GM19468 (cell line): ENCODE results near the gene RBM38.

Source experiments
- ATAC-seq: cut with Tn5 transposase; IDR thresholded peaks from one replicate; pipeline ENCODE4 v1.9.1; 2021; ENCODE audit warnings: mild to moderate bottlenecking, moderate library complexity, moderate number of reproducible peaks; ENCODE audit not compliant: unreplicated experiment; ENCODE audit errors: extremely low read depth

Gene RBM38

GRCh38 chr20:57445298-57445697, 54.1 kb downstream of the RBM38 start:
- no peak for ATAC-seq

GRCh38 chr20:57445774-57446173, 54.6 kb downstream of the RBM38 start:
- ATAC-seq, result no peak

DNA sequence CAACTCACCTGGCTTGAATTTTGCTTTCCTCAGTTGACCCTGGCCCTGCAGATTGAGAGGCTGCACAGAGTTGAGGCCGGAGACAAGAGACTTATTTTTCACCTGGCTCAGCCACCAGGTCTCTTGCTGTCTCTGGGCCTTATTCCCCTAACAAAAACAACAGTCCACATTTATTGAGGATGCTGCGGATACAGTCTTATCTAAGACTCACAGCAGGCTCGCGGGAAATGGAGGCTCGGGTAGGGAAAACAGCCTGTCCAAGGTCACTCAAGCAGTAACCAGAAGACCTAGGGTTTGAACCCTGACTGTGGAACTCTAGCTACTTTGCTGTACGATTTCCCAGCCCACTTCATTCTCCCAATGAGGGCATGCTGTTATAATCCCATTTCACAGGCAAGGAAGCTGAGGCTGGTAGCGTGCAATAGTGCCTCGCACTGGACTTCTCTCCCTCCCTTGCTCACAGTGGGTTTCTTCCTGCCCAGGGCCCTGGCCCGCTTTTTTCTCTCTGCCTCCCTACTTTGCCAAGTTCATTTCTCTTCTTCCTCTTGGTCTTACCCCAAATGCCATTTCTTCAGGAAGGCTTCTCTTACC, 57.7 kb downstream of the RBM38 start:
- ATAC-seq, result no peak

DNA sequence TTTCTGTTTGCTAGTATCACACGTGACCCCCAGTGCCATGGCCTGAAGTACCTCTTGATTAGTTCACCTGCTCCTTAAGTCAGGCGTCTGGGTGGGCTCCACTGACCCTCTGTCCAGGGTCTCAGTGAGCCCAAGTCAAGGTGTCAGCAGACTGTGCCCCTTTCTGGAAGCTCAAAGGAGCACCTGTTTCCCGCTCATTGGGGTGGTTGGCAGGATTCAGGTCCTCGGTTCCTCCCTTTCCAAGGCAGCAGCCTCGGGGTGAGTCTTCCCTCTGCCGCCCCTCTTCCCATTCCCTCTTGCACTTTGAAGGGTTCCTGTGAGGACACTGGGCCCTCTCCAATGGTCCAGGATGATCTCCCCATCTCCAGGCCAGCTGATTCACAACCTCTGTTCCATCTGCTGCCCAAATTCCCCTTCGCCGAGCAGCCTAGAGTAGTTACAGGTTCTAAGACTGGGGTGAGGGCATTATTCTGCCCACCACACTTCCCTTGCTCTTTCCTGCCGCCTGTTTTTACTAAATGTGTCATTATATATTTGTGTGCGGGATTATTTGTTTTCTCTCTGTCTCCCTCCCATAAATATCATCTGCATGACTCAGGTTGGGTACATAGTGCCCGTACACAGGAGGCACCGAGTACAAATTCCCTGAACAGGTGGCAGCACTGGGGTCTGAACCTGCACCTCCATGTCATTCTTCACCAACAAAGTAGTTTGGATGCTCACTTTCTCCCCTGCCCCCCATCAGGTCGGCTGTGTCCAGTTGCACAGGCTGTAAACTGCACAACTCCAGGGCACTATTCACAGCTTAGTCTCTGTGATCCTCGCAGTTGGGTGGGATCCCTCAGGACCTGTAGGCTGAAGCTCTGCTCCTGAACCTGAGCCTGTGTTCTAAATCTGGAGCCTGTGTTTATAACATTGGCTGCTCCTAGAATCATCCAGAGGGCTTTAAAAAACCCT, 58.5 kb downstream of the RBM38 start:
- no peak for ATAC-seq

DNA sequence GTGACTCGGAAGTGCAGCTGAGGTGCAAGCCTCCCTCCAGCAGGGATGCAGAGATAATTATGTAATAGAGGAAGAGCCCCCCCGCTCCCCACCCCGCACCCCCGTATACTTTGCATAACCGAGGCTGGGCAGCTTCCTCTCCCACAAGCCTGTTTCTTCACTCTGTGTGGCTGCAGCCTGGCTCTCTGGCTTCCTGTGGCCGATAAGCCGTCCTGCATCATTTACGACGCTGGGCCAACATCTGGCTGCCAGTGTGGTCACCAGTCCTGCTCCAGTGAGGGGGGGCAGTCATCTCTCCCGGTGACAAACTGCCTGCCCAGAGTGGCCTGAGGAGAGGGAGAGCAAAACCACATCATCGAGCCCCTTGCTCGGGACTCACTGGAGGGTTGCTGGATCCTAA, 59.2 kb downstream of the RBM38 start:
- ATAC-seq, result peak; percentile 69

DNA sequence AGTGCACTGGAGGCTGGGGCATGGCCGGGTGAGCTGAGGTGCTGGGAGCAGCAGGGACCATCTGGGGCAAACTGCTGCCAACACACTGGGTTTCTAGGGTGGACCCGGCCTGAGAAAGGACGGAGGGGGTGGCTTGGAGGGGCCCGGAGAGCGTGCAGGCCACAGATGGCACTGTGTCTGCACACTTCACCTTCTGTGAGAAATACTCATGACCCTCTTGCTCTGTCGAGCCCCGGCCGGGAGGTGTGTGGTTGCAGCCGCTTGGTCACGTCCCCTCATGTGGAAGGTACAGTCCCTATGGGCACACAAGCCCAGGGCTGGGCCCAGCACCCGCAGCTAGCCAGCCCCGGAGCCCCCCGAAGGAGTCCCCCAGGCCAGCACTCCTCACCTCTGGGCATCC, 59.7 kb downstream of the RBM38 start:
- no peak for ATAC-seq

- ATAC-seq, result no peak
These were observed 60.2 kb downstream of the RBM38 start for GRCh38 chr20:57451431-57451794.

DNA sequence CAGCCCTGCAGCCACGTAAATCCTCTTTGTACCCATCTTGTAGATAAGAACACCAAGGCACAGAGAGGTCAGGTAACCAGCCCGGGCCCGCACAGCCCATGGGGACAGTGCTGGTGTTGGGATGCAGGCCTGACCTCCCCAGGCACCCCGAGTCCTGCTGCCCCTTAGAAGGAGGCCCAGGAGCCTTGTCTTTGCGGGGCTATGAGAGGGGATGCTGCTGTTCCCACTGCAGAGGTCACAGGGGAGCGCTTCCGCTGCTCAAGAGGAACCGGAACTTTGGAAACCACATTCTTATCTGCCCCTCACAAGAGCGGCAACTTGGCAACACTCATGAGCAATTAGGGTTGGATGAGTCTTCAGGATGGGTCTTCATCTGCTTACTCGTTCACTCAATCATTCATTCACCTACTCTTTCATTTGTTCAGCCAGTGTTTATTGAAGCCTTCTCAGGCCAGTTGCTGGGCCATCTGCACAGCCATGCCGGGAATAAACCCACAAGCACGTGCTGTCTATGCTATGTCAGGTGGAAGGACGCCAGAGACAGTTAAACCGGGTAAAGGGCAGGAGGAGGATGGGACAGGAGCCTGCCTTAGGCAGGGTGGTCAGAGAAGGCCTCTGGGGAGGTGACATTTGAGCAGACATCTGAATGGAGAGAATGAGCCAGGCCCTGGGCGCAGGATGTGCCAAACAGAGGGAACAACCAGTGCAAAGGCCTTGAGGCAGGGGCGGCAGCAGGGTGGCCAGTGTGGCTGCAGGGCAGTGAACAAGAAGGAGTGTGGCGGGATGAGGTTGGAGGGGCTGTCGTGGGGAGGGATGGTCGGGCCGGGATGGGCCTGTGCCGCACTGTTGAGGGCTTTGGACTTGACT, 60.8 kb downstream of the RBM38 start:
- ATAC-seq, result no peak

DNA sequence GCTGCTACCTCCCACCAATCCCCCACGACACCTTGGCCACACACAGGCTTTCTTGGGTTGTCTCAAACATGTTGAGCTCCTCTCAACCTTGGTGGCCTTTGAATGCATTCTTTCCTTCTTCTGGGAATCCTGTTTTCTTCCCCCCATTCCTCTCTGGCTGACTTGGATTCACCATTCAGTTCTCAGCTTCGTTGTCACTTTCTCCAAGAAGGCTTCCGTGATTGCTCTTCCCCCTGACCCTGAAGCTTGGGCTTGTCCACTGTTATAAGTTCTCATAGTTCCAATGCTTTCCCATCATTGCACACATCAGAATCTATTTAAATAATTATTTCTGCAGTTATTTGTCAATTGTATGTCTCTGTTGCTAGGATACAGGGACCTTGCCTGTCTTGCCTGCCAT, 64.2 kb downstream of the RBM38 start:
- ATAC-seq, result no peak

GRCh38 chr20:57456116-57456515, 64.9 kb downstream of the RBM38 start:
- ATAC-seq, result no peak

- ATAC-seq, result no peak
These were observed 66.3 kb downstream of the RBM38 start for GRCh38 chr20:57457243-57458095.

DNA sequence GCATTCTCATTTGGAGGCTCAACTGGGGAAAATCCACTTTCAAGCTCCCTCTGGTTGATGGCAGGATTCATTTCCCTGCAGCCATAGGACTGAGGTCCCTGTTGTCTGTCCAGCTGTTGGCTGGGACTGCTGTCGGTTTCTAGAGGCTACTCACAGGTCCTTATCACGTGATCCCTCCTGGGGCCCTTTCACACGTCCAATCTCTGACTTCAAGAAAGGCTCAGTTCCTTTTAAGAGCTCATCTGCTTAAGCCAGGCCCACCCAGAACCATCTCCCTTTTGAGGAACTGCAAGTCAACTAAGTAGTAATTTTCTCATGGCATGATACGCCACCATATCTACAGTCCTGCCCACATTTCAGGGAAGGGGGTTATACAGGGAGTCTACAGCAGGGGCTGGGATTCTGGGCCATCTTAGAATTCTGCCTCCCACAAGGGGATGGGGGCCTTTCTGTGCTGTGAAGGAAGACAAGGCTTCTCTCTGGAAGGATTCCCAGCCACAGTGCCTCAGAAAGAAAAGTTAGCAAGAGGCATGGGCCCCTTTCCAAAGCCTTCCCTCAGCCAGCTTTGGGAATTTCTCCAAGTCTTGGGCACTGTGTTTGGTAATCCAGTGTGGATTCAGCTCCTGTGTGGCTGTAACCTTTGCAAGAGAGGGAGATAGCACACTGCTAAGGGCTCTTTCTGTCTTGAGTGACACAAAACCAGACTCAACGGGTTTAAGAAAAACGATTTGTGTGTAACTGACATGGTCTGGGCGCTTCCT, 67.4 kb downstream of the RBM38 start:
- ATAC-seq, result no peak
